Measurements from ENCODE around the gene PHACTR1.
A peak's percentile ranks its signal among the peaks of the same experiment; 100 is the strongest.

Gene PHACTR1

GRCh38 chr6:13334953-13335352 lies 618.4 kb downstream of the PHACTR1 start:
- DNase-seq = no peak

GRCh38 chr6:13336553-13336952 lies 620.0 kb downstream of the PHACTR1 start:
- DNase-seq = peak; percentile 87

- DNase-seq = no peak
These were observed 621.5 kb downstream of the PHACTR1 start for GRCh38 chr6:13338038-13338437.

All from NCI-H1694 (cell line).